SW480 (cell line): ENCODE data around the gene ITGAE.

ENCODE experiments used
- DNase-seq: peaks from one replicate; pipeline ENCODE4 v3.0.0-alpha.2; 2016; ENCODE audit warnings: low spot score

Gene ITGAE

DNA sequence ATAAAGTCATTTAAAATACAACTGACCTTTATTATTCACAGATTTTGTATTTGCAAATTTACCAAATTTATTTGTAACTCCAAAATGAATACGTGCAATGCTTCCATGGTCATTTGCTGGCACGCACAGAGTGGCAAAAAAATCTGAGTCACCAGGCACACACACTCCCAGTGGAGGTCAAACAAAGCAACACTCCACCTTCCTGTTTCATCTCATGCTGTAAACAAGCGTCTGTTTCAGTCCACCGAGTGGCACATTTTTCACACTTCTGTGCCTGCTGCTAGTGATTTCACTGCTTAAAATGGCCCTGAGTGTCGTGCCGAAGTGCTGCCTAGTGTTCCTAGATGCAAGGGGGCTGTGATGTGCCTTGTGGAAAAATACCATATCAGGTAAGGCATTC lies 17.8 kb upstream of the ITGAE start:
- DNase-seq: no peak

DNA sequence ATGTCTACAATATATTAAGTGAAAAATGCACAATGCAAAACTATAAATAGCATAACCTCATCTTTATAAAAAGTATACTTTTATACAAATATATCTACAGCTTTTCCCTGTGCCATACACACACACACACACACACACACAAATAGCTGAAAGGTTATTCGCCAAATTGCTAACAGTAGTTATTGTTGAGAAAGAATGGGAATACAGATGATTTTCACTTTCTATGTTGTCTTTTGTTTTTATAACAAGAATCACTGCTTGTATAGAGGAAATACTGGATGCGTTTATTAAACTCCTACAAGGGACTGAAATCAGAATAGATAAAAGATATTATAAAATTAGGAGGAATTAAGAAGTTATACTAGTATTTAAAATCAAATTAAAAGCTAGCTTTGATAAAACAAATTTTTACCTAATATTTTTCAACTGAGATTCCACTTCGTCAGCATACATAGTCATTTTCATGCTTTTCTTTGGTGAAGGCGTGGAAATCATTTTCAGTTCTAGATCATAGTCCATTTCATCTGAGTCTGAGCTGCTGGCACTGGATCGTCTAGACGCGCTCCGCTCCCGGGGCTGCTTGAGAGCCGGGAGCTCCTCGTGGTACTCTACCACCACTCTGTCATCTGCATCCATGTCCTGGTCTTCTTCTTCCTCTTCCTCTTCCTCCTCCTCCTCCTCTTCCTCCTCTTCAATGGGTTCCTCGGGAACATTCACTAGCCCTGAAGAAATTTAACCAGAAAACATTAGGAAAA lies 17.0 kb upstream of the ITGAE start:
- DNase-seq: no peak

DNA sequence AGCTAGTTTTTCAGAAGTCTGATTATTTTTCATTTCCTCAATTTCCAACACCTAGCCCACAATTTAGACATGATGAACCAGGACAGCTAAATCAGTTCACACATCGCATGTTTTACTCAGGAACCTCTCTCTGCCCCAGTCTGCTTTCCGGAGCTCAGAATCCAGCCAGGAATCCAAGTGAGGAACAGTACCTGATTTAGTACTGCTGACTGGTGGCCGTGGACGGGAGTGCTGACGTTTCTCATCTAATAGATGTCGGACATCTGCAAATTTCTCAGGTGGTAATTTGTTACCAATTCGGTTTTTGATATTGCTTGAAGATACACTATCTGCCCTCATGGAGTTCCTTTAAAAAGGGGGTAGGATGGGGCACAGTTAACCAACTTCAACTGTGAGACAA lies 14.9 kb upstream of the ITGAE start:
- DNase-seq: no peak

DNA sequence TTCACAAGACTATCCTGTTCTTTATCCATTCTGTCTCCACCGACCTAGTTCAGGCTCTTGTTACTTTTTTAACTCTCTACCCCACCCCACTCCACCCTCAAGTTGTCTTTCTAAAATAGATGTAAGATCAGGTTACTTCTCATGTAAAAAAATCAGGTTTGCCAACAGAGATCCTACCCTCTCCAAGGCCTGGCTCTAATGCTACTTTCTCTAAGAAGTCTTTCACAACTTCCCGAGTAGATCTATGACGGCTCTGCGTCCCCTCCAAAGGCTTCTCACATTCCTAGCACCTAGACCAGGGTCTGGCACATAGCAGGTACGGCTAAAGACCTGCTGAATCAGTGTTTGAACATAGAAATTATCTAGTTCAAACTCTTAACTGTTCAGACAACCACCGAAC lies 14.1 kb upstream of the ITGAE start:
- no peak for DNase-seq

DNA sequence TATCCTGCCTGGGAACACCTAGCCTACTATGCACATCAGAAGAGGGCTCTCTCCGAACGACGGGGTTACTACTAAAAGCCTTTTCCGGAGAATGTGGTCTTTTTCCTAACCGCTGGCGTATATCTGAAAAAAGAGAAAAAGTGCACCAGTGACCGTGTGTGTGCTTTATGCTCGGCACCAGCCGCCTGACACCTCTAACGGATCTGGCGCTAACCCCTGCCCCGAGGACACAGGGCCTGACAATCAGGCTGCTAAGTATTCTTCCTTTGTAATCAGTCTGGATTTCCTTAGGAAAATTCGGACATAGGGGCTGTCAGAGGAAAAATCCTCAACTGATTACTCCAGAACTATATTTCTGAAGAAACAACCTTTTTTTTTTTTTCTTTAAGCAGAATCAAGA lies 13.4 kb upstream of the ITGAE start:
- DNase-seq: no peak

DNA sequence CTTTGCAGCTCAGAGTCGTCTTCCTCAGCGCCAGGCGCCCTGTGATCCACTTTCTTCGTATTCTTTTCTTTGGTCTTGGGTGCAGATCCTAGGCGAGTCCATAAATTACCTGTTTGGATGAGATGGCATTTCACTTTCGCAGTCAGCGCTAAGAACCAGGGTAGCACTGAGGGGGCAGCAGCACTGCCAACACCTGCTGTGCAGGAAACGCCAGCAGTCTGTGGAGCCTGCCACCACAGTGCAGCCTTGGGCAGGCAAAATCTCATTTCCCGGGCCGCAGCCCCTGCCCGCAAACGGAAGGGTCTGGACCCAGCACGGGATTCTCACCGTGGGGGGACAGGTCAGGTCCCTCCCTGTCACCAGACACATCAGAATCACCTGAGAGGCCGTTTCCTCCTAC lies 12.2 kb upstream of the ITGAE start:
- DNase-seq: no peak

DNA sequence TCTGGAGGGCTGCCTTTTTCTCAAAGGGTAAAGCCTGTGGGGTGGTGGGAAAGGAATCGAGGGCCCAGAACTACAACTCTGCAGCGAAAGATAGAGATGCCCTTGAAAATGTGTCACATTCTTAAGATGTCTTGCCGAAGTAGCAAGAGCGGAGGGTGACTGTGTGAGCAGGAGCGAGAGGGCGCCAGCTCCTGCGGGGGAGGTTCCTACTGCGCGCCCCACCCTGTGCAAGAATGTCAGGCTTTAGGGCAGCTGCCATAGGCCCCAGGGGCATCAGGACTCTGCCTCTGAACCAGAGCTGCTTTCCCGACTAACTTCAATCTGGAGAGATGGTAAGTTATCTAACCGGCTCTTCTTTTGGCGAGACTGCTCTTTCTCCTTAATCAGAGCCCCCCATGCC lies 11.8 kb upstream of the ITGAE start:
- DNase-seq: no peak

DNA sequence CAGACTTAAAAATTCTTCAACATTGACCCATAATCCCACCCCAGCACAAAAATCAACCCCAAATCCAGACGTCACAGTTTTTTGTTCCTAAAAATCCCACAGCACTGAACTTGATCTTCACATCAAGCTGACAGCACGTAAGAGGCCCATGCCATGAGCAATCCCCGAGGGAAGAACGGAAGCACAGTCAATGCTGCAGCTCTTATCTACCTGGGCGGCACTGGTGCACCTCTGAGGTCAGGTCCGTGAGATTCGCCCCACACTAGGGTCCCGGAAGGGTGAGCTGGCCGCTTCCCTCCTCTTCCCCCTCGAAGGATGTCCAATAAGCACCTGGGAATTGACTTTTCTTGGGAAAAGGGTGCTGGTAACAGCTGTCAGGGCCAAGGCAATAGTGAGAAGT lies 11.3 kb upstream of the ITGAE start:
- DNase-seq: no peak

DNA sequence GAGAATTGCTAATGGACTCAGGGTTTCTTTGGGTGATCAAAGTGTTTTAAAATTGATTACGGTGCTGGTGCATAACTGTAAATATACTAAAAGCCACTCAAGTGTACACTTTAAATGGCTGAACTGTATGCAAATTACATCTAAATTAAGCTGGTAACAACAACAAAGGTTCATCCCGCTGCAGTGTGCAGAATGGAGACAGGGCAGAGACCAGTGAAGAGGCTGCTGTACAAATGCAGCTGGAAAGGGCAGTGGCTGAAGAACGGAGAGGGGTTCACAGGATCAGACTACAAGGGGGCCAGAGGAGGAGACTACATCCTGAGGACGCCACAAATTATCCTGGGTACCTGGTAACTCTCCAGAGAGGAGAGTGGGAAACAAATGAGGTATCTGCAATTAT lies 9.0 kb upstream of the ITGAE start:
- DNase-seq: no peak

DNA sequence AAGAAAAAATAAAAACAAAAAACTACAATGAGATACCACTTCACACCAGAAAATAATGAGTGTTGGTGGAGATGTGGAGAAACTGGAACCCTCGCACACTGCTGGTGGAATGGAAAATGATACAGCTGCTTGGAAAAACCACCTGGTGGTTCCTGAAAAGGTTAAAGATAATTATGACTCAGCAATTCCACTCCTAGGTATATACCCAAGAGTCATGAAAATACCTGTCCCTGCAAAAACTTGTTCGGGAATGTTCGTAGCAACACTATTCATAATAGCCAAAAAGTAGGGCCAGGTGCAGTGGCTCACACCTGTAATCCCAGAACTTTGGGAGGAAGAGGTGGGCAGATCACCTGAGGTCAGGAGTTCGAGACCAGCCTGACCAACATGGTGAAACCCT lies 8.1 kb upstream of the ITGAE start:
- no peak for DNase-seq

DNA sequence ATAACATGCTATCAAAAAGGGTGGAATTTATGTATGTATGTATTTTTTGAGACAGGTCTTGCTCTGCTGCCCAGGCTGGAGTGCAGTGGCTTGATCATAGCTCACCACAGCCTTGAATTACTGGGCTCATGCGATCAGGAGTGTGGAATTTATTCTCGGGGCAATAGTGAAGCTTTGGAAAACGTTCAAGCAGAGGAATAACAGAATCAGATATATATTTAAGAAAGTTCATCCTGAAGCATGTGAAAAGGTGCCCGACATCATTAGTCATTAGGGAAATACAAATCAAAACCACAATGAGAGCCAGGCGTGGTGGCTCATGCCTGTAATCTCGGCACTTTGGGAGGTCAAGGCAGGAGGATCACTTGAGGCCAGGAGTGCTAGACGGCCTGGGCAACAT lies 7.7 kb upstream of the ITGAE start:
- no peak for DNase-seq

DNA sequence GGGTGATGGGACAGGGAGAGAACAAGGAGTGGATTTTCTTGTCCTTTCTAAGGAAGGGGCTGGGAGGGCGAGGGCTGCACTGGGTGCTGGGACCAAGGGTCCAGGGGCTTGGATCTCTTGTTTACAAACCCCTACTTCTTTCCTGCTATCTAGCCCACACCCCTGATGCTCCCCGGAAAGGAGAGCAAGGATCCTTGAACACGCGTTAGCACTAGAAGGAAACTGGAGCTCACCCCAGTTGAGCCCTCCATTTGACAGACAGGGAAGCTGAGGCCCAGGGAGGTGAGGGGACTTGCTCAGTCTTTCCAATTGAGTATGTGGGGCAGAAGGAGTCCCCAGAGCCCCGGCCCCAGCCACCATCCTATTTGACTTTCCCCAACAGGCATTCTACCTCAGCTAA lies 4.6 kb upstream of the ITGAE start:
- no peak for DNase-seq

DNA sequence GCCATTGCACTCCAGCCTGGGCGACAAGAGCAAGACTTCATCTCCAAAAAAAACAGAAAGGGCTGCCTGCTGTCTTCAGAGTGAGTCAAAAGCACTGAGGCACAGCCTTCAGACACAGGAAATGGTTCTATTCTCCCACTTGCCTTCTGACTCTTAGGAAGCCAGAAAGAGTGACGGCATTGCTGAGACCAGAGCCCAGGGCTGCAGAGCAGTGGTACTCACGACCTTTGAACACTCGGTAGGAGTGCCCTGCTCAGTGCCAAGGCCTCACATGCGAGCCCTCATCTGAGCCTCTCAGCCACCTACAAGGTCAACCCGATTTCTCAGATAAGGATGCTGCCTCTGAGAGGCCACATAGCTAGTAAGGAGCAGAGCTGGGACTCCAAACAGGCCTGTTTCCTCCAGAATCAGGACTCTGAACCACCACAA lies 3.5 kb upstream of the ITGAE start:
- DNase-seq: no peak

DNA sequence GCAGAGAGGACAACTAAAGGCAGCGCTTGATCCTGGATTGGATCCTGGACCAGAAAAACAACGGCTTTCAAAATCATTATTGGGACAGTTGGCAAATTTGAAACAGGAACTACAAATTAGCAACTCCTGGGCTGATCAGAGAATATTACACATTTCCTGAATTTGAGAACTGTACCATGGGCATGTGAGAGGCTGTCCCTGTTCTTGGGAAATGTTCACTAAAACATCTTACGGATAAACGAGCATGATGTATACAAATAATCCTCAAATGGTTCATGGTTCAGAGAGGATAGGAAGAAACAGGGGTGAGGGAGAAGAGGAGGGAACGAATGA lies 2.3 kb upstream of the ITGAE start:
- DNase-seq: no peak

DNA sequence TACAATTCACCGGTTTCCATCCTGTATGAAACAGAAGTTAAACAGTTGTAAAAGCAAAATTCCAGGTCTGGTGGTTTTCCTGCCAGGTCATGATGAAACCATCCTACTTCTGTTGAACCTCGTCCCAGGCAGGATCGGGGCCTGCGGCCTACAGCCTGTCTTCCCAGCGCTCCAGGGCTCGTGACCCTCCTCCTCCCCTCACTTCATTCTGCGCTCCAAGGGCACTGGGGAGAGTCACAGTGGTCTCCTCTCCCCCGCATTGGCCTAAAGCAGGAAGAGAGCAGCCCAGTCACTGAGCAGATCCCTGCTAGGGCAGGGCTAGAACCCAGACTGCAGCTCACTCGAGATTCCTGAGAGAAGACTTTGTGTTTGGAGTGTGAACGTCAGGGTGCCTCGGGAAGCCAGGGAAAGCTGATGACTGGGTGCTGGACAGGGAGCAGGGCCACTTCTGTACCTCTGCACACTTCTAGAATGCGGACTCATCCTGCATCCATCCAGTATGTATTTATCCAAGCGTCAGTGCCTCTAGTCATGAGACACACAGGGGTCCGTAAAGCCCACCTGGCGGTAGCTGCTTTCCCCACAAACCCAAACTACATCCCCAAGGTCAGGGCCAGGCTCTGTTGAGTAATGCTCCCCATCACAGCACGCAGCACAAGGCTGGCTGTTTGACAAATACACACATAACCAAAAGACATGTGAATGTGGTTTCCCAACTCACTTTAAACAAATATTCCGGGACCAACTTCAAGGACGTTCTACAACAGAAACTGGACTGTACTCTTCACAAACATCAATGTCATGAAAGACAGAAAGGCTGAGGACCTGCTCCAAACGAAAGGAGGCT lies 1.7 kb upstream of the ITGAE start:
- DNase-seq: no peak

DNA sequence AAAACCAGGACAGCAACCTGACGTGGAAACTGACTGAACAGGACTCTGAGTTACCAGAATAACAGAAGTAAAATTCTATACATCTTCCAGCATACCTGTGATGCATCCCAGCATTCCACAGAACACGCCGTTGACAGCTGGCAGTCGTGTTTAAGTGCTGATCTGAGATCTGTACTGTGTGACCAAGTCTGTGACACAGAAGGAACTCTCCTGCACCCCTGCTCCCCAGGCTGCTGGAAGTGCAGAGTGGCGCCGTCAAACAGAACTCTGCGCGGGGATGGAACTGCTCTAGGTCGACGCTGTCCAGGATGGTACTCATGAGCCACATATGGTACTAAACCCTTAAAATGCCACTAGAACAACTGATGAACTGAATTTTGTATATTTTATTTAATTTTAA lies 804 bp upstream of the ITGAE start:
- no peak for DNase-seq

DNA sequence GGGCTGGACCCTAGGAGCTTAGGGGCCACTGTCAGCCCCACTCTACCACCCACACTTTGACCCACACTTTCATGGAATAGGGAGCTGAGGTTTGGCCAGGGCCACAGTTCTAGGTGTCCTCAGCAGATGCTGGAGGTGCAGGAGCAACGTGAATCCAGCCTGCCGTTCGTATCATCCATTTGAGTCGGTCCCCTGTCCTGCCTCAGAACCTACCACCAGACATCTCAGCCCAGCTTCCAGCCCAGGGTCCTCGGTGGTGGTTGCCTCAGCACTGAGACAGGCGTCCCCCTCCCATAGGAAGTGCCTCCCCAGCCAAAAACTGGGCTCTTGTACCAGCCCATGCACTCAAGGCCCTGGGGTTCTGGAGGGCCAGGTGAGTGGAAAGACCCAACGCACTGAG lies 359 bp upstream of the ITGAE start:
- no peak for DNase-seq

DNA sequence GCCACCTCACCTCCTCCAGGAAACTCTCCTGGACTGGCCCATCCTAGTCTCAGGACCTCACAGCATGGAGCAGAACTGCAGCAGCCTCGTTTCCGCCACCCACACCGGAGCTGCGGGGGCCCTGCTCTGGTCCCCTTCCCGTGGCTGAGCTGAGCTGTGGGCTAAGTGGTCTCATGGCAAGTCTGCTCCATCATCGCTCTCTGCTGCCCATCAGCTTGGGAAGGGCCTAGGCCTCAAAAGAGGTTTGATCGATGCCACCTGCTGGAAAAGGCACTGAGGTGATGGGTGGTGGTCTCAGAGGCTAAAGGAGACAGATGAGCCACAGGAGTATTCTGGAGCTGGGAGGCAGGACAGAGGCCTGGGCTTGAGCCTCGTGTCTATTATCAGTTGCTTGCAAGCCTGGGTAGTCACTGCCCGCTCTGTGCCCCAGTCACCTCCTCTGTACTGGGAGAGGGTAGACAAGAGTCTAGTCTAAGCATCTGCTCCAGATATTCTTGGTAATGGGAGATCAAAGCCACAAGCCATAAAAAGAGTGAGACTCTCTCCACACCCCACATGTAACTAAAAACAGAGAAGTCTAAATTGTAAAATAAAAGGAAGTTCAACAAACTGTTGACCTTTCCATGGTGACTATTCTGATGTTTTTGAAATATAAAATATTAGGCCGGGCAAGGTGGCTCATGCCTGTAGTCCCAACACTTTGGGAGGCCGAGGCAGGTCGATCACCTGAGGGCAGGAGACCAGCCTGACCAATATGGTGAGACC lies 1.6 kb downstream of the ITGAE start:
- no peak for DNase-seq

DNA sequence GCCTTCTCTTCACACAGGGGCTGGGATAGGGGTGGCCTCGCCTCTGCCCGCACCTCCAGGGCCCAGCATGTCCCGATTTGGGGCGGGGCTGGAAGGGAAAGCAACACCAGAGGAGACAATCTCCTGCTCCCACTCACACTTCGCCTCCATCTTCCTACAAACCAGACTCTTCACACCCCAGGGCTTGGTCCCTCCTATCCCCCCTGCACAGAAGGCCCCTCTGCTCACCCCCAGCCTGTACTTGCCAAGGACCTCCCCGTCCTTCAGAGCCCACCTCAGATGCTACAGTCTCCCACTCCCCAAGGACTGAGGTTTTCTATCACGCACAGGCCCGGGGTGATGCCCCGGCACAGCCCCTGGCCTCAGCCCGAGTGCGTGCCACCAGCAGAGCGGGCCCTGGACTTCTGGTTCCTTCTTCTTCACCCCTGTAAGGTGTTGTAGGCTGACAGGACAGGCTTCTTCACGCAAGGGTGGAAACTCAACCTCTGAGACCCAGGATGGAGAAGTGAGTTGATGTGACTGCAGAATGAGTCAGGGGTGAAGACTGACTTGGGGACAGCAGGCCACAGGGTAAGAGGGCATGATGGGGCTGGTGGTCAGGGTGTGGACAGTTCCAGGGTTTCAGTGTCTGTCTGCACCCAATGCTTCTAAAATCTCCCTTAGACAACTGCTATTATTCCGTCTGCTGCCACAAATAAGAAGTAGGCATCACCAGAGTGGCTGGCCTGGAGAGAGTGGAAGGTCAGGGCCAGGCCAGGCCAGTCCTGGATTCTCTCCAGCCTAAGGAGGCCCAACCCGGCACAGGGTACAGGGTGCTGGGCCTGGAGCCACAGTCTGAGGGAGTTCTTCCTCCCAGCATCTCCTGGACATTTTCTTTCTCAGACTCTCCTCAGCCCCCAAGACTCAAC lies 2.5 kb downstream of the ITGAE start:
- no peak for DNase-seq

DNA sequence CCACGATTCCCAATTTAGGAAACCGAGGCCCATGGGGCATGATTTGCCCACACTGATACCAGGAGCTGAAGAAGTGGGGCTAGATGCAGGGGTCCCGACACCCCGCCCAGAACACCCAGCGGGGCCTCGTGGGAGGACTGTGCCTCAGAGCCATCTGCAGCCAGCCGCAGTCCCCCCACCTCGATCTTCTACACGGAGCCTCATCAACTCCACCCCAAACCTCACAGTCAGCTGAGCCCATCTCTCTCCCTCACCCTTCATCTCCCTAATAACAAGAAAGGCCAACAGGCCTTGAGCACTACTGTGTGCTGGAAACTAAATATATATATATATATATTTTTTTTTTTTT lies 4.2 kb downstream of the ITGAE start:
- no peak for DNase-seq

DNA sequence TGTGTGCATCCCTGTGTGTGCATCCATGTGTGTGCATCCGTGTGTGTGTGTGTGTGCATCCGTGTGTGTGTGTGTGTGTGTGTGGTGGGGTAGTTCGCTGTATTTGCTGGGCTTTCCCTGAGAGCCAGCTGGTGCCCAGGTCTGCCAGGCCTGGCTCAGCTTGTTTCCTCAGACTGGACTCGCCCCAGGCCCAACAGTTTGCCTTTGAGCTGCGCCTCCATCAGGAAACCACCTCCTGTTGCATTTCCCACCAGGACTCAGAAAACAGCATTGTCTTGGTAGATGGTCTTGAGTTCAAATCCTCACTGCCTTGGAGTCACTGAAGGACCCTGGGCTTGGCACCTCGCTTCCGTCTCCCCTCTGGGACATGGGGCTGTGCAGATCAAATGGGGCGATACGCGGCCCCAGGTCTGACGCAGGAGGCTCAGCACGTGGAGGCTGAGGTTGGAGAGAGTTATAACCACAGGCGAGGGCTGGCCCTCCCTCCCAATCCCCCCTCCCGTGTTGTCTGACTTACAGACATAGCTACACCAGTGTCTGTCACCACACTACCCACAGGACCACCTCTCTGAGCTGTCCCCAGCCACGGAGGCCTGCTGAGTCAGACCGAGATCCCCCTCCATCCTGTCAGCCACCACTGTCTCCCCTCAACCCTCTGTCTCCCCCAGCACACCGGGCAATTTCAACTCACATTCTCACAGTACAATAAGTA lies 4.7 kb downstream of the ITGAE start:
- no peak for DNase-seq
